ENCODE results near the gene CDKL1. TPM values are rescaled to one million over a fixed set of nuclear protein-coding genes. Genes with fewer than 3 reads are reported as not detected.

Gene CDKL1
- total and polyA plus RNA-seq, 2 donors (not counting 3 experiments of a cell fraction or from before 2014, with no cell fraction given), result 2.6 to 9.7 TPM

DNA sequence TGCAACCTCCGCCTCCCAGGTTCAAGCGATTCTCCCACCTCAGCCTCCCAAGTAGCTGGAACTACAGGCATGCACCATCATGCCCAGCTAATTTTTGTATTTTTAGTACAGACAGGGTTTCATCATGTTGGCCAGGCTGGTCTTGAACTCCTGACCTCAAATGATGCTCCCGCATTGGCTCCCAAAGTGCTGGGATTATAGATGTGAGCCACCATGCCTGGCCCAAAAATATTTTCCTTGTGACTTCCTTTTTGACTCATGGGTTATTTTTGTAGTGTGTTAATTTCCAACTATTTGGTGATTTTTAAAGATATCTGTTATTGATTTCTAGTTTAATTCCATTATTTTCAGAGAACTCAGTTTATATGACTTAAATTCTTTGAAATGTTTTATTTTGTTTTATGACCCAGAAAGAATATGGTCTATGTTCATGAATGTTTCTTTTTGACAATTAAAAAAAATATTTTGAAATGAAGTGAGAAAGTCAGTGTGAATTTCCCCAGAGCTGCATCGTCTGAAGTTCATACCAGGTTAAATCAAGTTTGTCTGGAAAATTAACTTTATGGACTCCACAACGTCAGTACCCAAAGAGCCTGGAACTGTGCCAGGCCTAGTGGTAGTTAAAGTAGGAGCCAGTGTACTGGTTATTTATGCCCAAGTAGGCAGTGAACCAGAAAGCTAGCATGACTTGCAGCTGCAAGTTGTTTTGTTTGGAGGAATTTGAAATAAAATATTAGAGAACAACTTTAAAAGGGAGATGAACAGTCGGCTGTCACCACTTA is 2.8 kb upstream of the CDKL1 start:
- Histone ChIP-seq H3K27me3 (ENCODE audit: control insufficient read depth in 2 of 2, insufficient read depth in 2 of 2, low read length in 2 of 2) (no peaks in the 10 kb centered on the region), H3K36me3 (ENCODE audit: control insufficient read depth in 2 of 2, extremely low read depth in 1 of 2, insufficient read depth in 2 of 2, low read length in 2 of 2) (no peaks in the 10 kb centered on the region), H3K9me3 (replicated peaks; ENCODE audit: control insufficient read depth, insufficient read depth, low read length) (no peaks in the 10 kb centered on the region), H2AFZ (ENCODE audit: low read depth, low read length) (no peak overlapping the region), H4K20me1 (replicated peaks; ENCODE audit: control insufficient read depth, extremely low read depth, insufficient read depth, low read length) (no peaks in the 10 kb centered on the region), H3K79me2 (ENCODE audit: control insufficient read depth, insufficient read depth, low read length) (no peaks in the 10 kb centered on the region), H3K9me1 (replicated peaks; ENCODE audit: control insufficient read depth, extremely low read depth, insufficient read depth, low read length) (no peaks in the 10 kb centered on the region), H3K4me3 (replicated peaks in 1 of 3; ENCODE audit: insufficient read depth in 1 of 3, low read depth in 1 of 3, low read length in 3 of 3) (no peak overlapping the region), H3K27ac (ENCODE audit: insufficient read depth, low read depth, low read length) (no peak overlapping the region), H3K4me1 (ENCODE audit: control insufficient read depth, extremely low read depth, insufficient read depth, low read length) (peaks cover 26% of the 10 kb centered on the region), H3K4me2 (ENCODE audit: insufficient read depth, low read length) (no peak overlapping the region), H3K9ac (replicated peaks; ENCODE audit: extremely low read depth, insufficient read depth, low read length) (no peak overlapping the region)
- POLR2A ChIA-PET, result no interaction called here
- intact Hi-C loops (cut with micrococcal nuclease), result loop anchor here (5.0 kb wide), 1 partner anchor 43 kb away; no protein-coding TSS in a partner anchor
- no TSS peak for BruUV-seq (replicated peaks)
- peak; percentile 33 for DNase-seq (ENCODE audit: low read depth, low spot score)
- CTCF ChIA-PET, result interaction anchor here (0.8 to 1.2 kb wide), 3 partner anchors 20 to 64 kb away, joined by 3 read pairs; no protein-coding TSS in a partner anchor
- TF ChIP-seq POLR2A (IDR thresholded peaks at IDR 0.05; ENCODE audit: low read depth, low read length), result no peak
- TF ChIP-seq FOS (IDR thresholded peaks at IDR 0.05; ENCODE audit: borderline replicate concordance, insufficient read depth, low read length), result no peak
- no peak for TF ChIP-seq JUN (IDR thresholded peaks at IDR 0.05; ENCODE audit: borderline replicate concordance, insufficient read depth, insufficient read length, low read depth)
- TF ChIP-seq, protein P1, sequence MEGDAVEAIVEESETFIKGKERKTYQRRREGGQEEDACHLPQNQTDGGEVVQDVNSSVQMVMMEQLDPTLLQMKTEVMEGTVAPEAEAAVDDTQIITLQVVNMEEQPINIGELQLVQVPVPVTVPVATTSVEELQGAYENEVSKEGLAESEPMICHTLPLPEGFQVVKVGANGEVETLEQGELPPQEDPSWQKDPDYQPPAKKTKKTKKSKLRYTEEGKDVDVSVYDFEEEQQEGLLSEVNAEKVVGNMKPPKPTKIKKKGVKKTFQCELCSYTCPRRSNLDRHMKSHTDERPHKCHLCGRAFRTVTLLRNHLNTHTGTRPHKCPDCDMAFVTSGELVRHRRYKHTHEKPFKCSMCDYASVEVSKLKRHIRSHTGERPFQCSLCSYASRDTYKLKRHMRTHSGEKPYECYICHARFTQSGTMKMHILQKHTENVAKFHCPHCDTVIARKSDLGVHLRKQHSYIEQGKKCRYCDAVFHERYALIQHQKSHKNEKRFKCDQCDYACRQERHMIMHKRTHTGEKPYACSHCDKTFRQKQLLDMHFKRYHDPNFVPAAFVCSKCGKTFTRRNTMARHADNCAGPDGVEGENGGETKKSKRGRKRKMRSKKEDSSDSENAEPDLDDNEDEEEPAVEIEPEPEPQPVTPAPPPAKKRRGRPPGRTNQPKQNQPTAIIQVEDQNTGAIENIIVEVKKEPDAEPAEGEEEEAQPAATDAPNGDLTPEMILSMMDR (IDR thresholded peaks at IDR 0.05; ENCODE audit: extremely low read depth in 1 of 2, insufficient read depth in 1 of 2, low read depth in 1 of 2, low read length in 2 of 2), result no peak
- TF ChIP-seq, protein P2, sequence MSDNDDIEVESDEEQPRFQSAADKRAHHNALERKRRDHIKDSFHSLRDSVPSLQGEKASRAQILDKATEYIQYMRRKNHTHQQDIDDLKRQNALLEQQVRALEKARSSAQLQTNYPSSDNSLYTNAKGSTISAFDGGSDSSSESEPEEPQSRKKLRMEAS (IDR thresholded peaks at IDR 0.05; ENCODE audit: insufficient read depth, insufficient read length), result no peak
- no peak for TF ChIP-seq MYC (IDR thresholded peaks at IDR 0.05; ENCODE audit: low read depth, low read length)
- no peak for TF ChIP-seq EZH2 (IDR thresholded peaks at IDR 0.05; ENCODE audit: borderline replicate concordance, low read depth, low read length, severe bottlenecking)
- no peak for TF ChIP-seq GATA2 (IDR thresholded peaks at IDR 0.05; ENCODE audit: insufficient read depth, insufficient read length, low read depth, low read length)
- no peak for FAIRE-seq
- dilution Hi-C loops (cut with MboI; ENCODE audit: extremely low pct_ligation_motif_present, low sequenced_read_pairs), result no loop called here

Data from endothelial cell of umbilical vein (primary cell).